CD4-positive, alpha-beta T cell treated with Interleukin-6 at 100 ng/mL for 8 hours (primary cell): ENCODE measurements around the gene ADAMTS17.
"Not testable (repeated sequence)": the region's sequence is repeated elsewhere in the genome, so short reads cannot be mapped to it uniquely, and the experiment has no call there.

Source experiments
- DNase-seq: peaks from one replicate; pipeline ENCODE4 v3.0.0-alpha.2; 2020; ENCODE audit warnings: mixed read lengths, low spot score

ADAMTS17 gene

DNA sequence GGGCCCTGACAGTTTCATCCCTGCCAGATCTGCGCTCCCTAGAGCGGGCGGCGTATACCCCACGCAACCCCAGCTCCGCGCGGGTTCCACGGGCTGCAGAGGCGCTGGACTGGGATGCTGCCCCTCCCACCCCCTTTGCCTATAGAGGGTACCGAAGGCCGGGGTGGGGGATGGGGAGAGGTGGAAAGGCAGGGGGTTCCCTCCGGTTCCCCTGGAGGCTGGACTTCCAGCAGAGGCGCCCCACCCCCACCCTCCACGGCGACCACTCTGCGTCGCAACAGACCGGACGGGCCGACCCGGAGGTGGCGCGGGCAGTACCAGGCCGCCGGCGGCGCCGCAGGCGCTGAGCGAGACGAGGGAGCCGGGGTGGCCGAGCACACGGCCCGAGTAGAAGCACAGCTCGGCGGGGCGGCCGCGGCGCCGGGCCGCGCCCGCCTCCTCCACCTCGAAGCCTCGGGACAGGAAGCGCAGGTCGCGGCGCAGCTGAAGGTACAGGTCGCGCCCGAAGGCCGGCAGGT lies 995 bp downstream of the ADAMTS17 start:
- DNase-seq = peak; percentile 21

DNA sequence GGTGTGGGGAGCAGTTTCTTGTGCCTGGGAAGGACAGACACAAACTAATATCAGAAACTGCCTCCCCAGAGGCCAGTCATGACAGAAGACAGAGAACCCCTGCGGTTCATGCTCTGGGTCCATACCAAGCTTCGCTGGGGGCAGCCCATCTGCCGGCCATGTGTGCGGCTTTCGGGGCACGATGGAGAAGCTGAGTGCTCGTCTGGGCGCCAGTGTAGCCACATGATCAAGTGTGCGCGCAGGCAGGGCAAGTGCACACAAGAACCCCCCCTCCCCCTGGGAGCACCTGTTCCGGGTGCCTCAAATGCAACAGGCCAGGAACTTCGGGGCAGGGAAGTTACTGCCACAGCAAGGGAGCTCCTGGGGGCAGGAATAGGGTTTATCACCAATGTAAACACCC lies 1.8 kb downstream of the ADAMTS17 start:
- no peak for DNase-seq

GRCh38 chr15:100339451-100339850 lies 2.3 kb downstream of the ADAMTS17 start:
- DNase-seq = not testable (repeated sequence)

DNA sequence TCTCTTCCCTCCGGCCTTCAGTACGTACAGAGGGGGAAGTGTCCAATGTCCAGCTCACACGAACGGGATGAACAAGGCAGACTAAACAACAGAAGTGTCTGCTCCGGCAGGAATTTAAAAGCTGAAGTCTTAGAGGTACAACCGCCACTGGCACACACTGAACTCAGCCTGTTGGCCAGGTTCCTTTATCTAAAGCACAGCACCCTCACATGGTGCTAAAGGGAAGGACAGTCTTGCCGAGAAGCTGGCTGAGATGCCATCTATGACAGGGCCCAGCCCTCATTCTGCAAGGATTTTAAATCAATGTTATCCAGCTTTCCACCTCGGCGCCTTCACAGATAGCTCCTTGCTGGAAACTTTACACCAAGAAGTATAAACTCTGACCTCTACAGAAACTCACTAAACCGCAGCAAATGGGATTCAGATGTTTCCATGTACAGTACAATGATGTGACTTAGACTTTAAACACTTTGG lies 2.8 kb downstream of the ADAMTS17 start:
- peak; percentile 69 for DNase-seq

- DNase-seq = no peak
These were observed 3.5 kb downstream of the ADAMTS17 start for GRCh38 chr15:100338247-100338646.

DNA sequence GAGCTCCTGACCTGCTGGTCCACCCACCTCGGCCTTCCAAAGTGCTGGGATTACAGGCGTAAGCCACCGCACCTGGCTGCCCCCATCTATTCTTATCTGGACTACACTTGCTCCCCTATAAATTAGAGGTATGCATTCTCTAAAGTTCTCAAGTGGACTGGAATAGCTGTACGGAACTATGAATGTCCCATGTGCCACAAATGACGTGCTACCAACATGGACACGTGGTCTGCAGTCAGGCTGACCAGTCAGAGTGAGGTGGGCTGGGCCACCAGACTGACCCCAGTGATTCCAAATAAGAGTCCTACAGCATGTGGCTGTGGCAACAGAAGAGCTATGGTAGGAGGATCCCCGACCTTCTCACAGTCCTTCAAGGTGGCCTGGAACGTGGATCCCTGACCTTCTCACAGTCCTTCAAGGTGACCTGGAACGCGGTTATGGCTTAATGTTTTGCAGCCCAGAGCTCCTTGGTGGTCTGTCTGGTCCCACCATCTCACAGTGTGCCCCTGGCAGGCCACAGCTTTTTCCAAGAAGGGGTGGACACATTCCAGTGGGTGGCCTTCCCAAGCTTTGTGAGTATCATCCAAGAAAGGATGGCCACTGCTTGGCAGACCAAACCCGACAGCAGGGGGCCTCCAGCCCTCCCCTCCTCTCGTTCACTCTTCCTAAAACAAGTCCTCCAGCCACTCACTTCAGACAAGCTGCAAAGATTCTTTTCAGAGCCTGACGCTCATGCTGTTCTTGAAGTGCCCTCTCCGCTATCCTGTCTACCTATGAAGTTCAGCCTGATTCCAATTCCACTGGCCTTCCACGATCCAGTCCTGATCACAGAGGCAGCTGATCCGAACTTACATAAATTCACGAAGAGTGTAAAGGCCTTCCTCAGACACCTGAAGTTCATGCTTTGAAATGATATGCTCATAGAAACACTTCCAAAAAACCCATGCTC lies 4.4 kb downstream of the ADAMTS17 start:
- DNase-seq = no peak

- no peak for DNase-seq
These were observed 5.7 kb downstream of the ADAMTS17 start for GRCh38 chr15:100336061-100336460.

DNA sequence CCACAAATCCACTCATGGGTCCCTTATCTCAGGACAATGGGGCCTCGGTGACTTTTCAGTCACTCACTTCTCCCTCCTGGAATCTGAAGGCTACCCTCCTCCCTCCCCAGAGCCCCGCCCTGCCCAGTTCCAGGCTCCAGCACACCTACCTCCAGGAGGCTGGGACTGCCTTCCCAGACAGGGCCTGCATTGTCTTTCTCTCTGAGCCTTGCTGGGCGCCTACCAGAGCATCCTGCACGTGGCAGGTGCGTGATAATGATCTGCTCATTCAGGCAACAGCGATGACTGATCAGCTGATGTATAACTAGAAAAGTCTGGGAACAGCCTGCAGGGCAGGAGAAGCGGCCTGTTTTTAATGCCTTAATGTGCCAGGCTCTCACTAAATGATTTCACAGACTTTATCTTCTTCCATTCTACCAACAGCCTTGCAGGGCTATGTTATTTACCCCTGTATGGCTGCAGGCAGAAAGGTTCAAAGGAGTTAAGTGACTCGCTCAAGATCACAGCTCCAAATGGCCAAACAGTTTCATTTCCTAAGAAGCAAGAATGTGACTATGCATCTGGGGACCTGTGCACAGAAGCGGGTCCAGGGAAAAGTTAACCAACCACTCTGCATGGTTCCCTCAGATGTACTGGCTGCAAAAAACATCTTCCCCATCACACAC lies 6.3 kb downstream of the ADAMTS17 start:
- no peak for DNase-seq

DNA sequence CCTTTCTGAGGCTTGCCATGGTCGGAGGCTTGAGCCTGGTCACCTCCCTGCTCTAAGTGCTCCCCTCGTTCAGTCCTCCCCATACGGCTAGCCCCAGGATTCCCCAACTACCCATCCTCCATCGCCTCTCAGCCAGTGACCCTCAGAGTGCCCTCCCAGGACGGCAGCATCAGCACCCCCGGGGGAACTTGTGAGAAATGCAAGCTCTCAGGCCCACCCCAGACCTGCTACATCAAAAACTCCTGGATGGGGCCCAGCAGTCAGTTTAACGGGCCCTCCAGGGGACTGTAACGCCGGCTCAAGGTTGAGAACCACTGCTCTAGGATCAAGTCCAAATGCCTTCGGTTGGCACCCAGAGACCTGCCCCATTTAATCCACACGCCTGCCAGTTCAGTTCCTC lies 6.9 kb downstream of the ADAMTS17 start:
- DNase-seq = no peak

GRCh38 chr15:100334456-100334855 lies 7.3 kb downstream of the ADAMTS17 start:
- DNase-seq = no peak

DNA sequence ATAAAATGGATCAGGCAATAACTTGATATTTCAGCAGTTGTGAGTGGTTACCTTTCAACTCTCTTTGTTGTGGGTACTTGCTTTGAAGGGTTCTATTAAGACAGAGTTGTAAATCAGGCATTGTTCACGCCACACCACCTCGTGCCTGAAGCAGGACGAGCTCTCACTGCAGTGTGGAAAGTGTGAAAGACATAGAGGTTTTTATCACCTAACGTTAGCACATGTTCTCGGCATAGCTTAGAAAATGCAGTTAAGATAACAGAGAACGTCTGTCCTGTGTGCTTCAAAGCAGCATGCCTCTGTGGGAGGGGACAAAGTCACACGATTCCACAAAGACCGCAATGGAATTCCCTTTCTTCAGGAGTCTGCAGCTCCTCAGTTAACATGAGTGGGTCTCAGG lies 7.8 kb downstream of the ADAMTS17 start:
- DNase-seq = no peak

GRCh38 chr15:100333236-100333635 lies 8.5 kb downstream of the ADAMTS17 start:
- no peak for DNase-seq

DNA sequence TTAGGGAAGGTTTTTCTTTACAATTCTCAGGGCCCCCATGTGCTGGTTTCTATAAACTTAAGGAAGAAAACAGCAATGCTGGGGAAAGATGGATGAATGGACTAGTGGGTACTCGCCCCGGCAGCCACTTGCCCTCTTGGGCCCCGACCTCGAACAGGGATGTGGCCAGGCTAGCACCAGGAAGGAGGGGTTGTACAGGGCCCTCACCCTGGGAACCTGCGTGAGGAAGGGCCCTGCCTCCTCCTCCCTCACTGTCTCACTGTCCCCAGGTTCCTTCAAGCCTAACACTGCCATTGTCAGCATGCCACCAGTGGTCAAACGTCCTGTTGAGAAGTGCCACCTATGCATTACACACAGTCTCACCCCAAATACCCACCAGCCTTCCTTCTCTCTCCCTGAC lies 9.1 kb downstream of the ADAMTS17 start:
- no peak for DNase-seq

- no peak for DNase-seq
These were observed 9.5 kb downstream of the ADAMTS17 start for GRCh38 chr15:100332231-100332630.

DNA sequence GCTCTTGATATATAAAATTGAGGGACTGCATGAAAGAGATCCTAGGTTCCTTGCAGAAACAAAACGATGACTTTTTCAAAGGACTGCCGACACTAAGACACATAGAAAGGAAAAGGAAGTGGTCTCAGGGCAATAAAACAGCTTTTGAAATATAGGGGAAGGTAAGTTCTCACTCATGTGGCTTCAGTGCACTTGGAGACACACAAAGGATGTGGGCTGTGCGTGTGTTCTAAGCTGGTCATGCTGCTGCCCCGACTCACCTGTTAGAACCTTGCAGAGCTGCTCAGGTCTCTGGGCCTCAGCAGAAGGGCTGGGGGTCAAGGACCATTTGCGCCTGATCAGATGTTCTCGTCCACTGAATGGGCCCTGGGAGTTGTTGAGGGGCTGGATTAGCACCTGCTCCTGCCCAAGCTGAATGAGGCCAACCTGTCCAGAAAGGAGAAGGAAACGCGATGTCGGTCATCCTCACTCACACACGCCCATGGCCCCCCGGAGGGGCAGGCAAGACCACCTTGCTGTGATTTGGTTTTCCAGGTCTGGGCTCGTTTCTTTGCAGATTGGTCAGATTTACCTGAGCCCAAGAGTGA lies 11.1 kb downstream of the ADAMTS17 start:
- DNase-seq = peak; percentile 68

DNA sequence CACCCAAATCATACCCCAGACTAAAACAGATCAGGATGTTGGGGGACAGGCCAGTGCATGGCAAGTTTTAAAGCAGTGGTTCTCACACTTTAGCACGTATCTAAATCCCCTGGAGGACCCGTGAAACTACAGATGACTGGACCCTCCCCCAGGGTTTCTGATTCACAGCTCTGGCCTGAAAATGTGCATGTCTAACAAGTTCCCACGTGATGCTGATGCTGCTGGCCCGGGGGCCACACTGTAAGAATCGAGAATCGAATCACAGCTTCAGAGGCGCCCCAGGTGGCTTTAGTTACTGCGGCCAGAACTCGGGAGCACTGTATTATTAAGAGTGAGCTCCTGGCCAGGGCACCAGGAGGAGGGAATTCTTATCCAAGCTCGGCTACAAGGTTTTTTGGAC lies 11.6 kb downstream of the ADAMTS17 start:
- no peak for DNase-seq

DNA sequence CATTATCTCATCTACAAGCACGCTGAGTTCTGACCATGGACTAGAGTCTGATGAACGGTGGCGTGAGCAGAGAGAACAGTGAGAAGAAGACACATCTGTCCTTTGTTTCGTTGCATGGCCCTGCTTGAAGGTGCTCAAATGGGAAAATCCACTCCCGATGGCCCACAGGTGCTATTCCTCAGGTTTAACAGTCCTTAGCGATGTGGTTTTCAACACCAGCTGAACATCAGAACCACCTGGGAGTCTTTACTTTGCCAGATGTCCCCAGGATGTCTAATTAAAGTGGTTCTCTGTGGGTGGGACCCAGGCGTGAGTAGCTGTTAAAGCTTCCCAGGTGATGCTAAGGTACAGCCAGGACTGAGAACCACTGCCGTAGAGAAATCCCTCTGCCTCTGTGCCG lies 13.0 kb downstream of the ADAMTS17 start:
- DNase-seq = no peak

DNA sequence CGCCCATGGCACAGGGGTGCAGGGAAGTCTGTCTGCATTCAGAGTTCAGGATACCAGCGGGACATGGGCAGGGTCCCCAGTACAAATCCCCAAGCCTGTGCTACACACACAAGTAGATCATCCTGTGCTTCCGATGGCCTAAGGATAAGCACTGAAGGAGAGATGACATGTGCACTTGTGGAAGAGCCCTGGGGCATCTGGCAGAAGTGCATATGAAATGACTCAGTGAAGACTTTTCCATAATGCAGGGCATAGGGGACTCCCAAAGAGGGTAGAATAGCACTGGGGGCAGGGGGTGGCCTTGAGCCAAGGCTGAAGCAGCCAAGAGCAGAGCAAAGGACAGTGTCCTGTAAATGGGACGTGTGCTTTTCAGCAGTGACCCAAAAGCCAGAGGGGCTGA lies 22.9 kb downstream of the ADAMTS17 start:
- DNase-seq = no peak

GRCh38 chr15:100314809-100315400 lies 26.9 kb downstream of the ADAMTS17 start:
- DNase-seq = no peak

DNA sequence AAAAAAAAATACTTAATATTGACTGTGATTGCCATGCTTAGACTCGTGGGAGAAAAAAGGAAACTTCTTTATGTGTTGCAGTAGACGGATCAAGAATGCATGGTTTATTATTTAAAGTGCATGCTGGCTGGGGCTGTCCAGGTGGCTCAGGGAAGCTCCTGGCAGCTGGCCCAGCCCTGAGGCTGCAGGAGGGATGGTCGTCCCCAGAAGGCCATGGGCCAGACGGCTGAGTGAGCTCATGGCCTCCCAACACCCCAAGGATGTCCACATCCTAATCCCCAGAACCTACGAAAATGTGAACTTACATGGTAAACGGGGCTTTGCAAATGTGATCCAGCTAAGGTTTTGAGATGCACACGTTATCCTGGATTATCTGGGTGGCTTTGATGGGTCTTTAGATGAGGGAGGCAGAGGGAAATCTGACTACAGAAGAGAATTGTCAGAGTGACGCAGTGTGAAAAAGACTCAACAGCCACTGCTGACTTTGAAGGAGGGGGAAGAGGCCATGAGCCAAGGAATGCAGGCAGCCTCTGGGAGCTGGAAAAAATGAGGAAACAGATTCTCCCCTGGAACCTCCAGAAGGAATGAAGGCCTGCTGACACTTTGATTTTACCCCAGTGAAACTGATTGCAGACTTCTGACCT lies 29.8 kb downstream of the ADAMTS17 start:
- no peak for DNase-seq

DNA sequence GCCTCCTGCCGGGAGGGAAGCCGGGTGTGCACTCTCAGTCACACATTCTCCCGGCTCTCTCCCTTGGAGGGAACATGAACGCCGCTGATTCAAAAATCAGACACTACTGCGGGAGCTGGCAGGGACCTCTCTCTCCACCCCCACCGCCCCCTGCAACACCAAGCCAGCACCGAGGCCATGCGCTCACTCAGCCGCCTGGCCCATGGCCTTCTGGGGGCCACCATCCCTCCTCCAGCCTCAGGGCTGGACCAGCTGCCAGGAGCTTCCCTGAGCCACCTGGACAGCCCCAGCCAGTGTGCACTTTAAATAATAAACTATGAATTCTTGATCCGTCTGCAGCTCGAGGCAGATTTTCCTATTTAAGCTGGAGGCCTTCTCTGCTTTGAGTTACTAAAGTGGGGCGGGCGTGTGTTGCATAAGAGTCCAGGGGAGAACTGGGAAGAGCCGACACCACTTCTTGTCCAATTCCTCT lies 30.6 kb downstream of the ADAMTS17 start:
- no peak for DNase-seq
